ENCODE data around the gene EXD3. TPM values are rescaled to one million over a fixed set of nuclear protein-coding genes. Genes with fewer than 3 reads are reported as not detected.

Gene EXD3
- total and polyA plus RNA-seq, 2 donors (not counting 1 experiment from before 2014, with no cell fraction given): 2.6 to 13.0 TPM

GRCh38 chr9:137298401-137299202 is 124.4 kb downstream of the EXD3 start:
- DNase-seq (ENCODE audit: low read depth in 2 of 2): peak in 1 of 2 donors; percentile 57
- TF ChIP-seq CTCF (conservative IDR thresholded peaks at IDR 0.05 in 1 of 2, IDR thresholded peaks at IDR 0.05 in 1 of 2; ENCODE audit: low read depth in 1 of 2, low read length in 2 of 2): no peak
- TF ChIP-seq EZH2 (IDR thresholded peaks at IDR 0.05; ENCODE audit: low read length, missing control alignments): no peak
- H3K27me3 ChIP-seq (ENCODE audit: control insufficient read depth, insufficient read depth, low read length): peaks cover 28% of the 10 kb centered on the region
- no peak overlapping the region for H3K4me2 ChIP-seq (ENCODE audit: extremely low read depth, insufficient read depth, low read length)
- no peaks in the 10 kb centered on the region for H4K20me1 ChIP-seq (ENCODE audit: control insufficient read depth, extremely low read depth, insufficient read depth, low read length)
- no peak overlapping the region for H3K27ac ChIP-seq (ENCODE audit: insufficient read depth, low read length)
- no peak overlapping the region for H3K9ac ChIP-seq (ENCODE audit: insufficient read depth, low read length)
- no peaks in the 10 kb centered on the region for H3K79me2 ChIP-seq (ENCODE audit: control insufficient read depth, insufficient read depth, low read length)
- peaks cover 10% of the 10 kb centered on the region for H3K4me1 ChIP-seq (ENCODE audit: control insufficient read depth, extremely low read depth, insufficient read depth, low read length)
- H3K9me3 ChIP-seq (ENCODE audit: control insufficient read depth, insufficient read depth, low read depth, low read length): no peaks in the 10 kb centered on the region
- H3K36me3 ChIP-seq (ENCODE audit: control insufficient read depth, insufficient read depth, low read length): no peaks in the 10 kb centered on the region
- H3K4me3 ChIP-seq (replicated peaks in 1 of 4; ENCODE audit: control extremely low read depth in 1 of 4, insufficient read depth in 1 of 4, low read depth in 3 of 4, low read length in 4 of 4): no peak overlapping the region
- H2AFZ ChIP-seq (ENCODE audit: low read length): no peak overlapping the region

GRCh38 chr9:137297966-137298365 is 125.0 kb downstream of the EXD3 start:
- Histone ChIP-seq H3K4me1 (ENCODE audit: control insufficient read depth, extremely low read depth, insufficient read depth, low read length) (peaks cover 10% of the 10 kb centered on the region), H4K20me1 (ENCODE audit: control insufficient read depth, extremely low read depth, insufficient read depth, low read length) (no peaks in the 10 kb centered on the region), H3K9ac (ENCODE audit: insufficient read depth, low read length) (no peak overlapping the region), H3K36me3 (ENCODE audit: control insufficient read depth, insufficient read depth, low read length) (no peaks in the 10 kb centered on the region), H3K9me3 (ENCODE audit: control insufficient read depth, insufficient read depth, low read depth, low read length) (no peaks in the 10 kb centered on the region), H2AFZ (ENCODE audit: low read length) (no peak overlapping the region), H3K4me2 (ENCODE audit: extremely low read depth, insufficient read depth, low read length) (no peak overlapping the region), H3K79me2 (ENCODE audit: control insufficient read depth, insufficient read depth, low read length) (no peaks in the 10 kb centered on the region), H3K27ac (ENCODE audit: insufficient read depth, low read length) (no peak overlapping the region), H3K27me3 (ENCODE audit: control insufficient read depth, insufficient read depth, low read length) (peaks cover 28% of the 10 kb centered on the region), H3K4me3 (replicated peaks in 1 of 4; ENCODE audit: control extremely low read depth in 1 of 4, insufficient read depth in 1 of 4, low read depth in 3 of 4, low read length in 4 of 4) (no peak overlapping the region)
- TF ChIP-seq EZH2 (IDR thresholded peaks at IDR 0.05; ENCODE audit: low read length, missing control alignments) (no peak), CTCF (conservative IDR thresholded peaks at IDR 0.05 in 1 of 2, IDR thresholded peaks at IDR 0.05 in 1 of 2; ENCODE audit: low read depth in 1 of 2, low read length in 2 of 2) (no peak)
- DNase-seq (ENCODE audit: low read depth in 2 of 2): no peak

GRCh38 chr9:137296670-137297664 is 126.0 kb downstream of the EXD3 start:
- Histone ChIP-seq H3K9me3 (ENCODE audit: control insufficient read depth, insufficient read depth, low read depth, low read length) (no peaks in the 10 kb centered on the region), H3K79me2 (ENCODE audit: control insufficient read depth, insufficient read depth, low read length) (no peaks in the 10 kb centered on the region), H3K27me3 (ENCODE audit: control insufficient read depth, insufficient read depth, low read length) (peaks cover 28% of the 10 kb centered on the region), H3K36me3 (ENCODE audit: control insufficient read depth, insufficient read depth, low read length) (no peaks in the 10 kb centered on the region), H3K27ac (ENCODE audit: insufficient read depth, low read length) (no peak overlapping the region), H3K4me1 (ENCODE audit: control insufficient read depth, extremely low read depth, insufficient read depth, low read length) (peaks cover 10% of the 10 kb centered on the region), H3K4me2 (ENCODE audit: extremely low read depth, insufficient read depth, low read length) (no peak overlapping the region), H3K9ac (ENCODE audit: insufficient read depth, low read length) (no peak overlapping the region), H2AFZ (ENCODE audit: low read length) (no peak overlapping the region), H4K20me1 (ENCODE audit: control insufficient read depth, extremely low read depth, insufficient read depth, low read length) (no peaks in the 10 kb centered on the region), H3K4me3 (replicated peaks in 1 of 4; ENCODE audit: control extremely low read depth in 1 of 4, insufficient read depth in 1 of 4, low read depth in 3 of 4, low read length in 4 of 4) (no peak overlapping the region)
- peak; percentile 38 to 43 for DNase-seq (ENCODE audit: low read depth in 2 of 2)
- TF ChIP-seq EZH2 (IDR thresholded peaks at IDR 0.05; ENCODE audit: low read length, missing control alignments) (peak; percentile 79), CTCF (conservative IDR thresholded peaks at IDR 0.05 in 1 of 2, IDR thresholded peaks at IDR 0.05 in 1 of 2; ENCODE audit: low read depth in 1 of 2, low read length in 2 of 2) (no peak)
